GM23338 (cell line): Measurements from ENCODE around the gene CASR. TPM values are rescaled to one million over a fixed set of nuclear protein-coding genes. Genes with fewer than 3 reads are reported as not detected.

Experiments
- ATAC-seq: fragments of 200-7000 bp; cut with Tn5 transposase; 3 replicates; pipeline ENCODE4 v1.9.1; 2020
- DNase-seq: peaks from one replicate; pipeline ENCODE4 v3.0.0-alpha.2; 2015; ENCODE audit warnings: low spot score
- H2AFZ ChIP-seq: fragments of 200-600 bp; sonication (generic); 2 replicates; pipeline ENCODE4 v1.8.0; 2016; ENCODE audit warnings: antibody characterized with exemption, mild to moderate bottlenecking, moderate library complexity
- H3F3A ChIP-seq: fragments of 200-600 bp; sonication (generic); replicated peaks from 2 replicates; pipeline ENCODE4 v1.8.0; 2017; ENCODE audit warnings: antibody characterized with exemption, mixed run types, low read depth
- H3K27ac ChIP-seq: fragments of 200-600 bp; sonication (generic); 2 replicates; pipeline ENCODE4 v1.6.1; 2016; ENCODE audit warnings: low read depth
- H3K27me3 ChIP-seq: fragments of 200-600 bp; sonication (generic); 2 replicates; pipeline ENCODE4 v1.8.0; 2016; ENCODE audit warnings: mild to moderate bottlenecking, mixed run types, moderate library complexity; ENCODE audit not compliant: insufficient read depth
- H3K36me3 ChIP-seq: fragments of 200-600 bp; sonication (generic); 2 replicates; pipeline ENCODE4 v1.8.0; 2016; ENCODE audit warnings: mild to moderate bottlenecking; ENCODE audit not compliant: insufficient read depth
- H3K4me1 ChIP-seq: fragments of 200-600 bp; sonication (generic); 2 replicates; pipeline ENCODE4 v1.8.0; 2016; ENCODE audit warnings: mild to moderate bottlenecking, moderate library complexity; ENCODE audit not compliant: insufficient read depth
- H3K4me2 ChIP-seq: fragments of 200-600 bp; sonication (generic); 2 replicates; pipeline ENCODE4 v1.7.1; 2017; ENCODE audit warnings: mixed run types
- H3K4me3 ChIP-seq: fragments of 200-600 bp; sonication (generic); 2 replicates; pipeline ENCODE4 v1.6.1; 2016; ENCODE audit warnings: mixed run types
- H3K79me2 ChIP-seq: fragments of 200-600 bp; sonication (generic); replicated peaks from 2 replicates; pipeline ENCODE4 v1.8.0; 2017; ENCODE audit warnings: mild to moderate bottlenecking; ENCODE audit not compliant: insufficient read depth
- H3K9me2 ChIP-seq: fragments of 200-600 bp; sonication (generic); 2 replicates; pipeline ENCODE4 v1.8.0; 2017; ENCODE audit not compliant: insufficient read depth
- H4K20me1 ChIP-seq: fragments of 200-600 bp; sonication (generic); replicated peaks from 2 replicates; pipeline ENCODE4 v1.8.0; 2017; ENCODE audit warnings: mild to moderate bottlenecking; ENCODE audit not compliant: insufficient read depth
- H3K27ac Mint-ChIP-seq: 2 replicates; pipeline ENCODE4 v1.8.0; 2020; ENCODE audit warnings: inconsistent platforms, mild to moderate bottlenecking, moderate library complexity, mixed read lengths
- H3K27me3 Mint-ChIP-seq: 3 replicates; pipeline ENCODE4 v1.8.0; 2022; ENCODE audit warnings: low read depth, mild to moderate bottlenecking, moderate library complexity, mixed read lengths, inconsistent platforms; ENCODE audit not compliant: insufficient read depth, poor library complexity
- H3K36me3 Mint-ChIP-seq: 3 replicates; pipeline ENCODE4 v1.8.0; 2021; ENCODE audit warnings: low read depth, mild to moderate bottlenecking, inconsistent platforms, moderate library complexity, mixed read lengths
- H3K4me1 Mint-ChIP-seq: 3 replicates; pipeline ENCODE4 v1.8.0; 2020; ENCODE audit warnings: mild to moderate bottlenecking, inconsistent platforms, mixed read lengths
- H3K4me3 Mint-ChIP-seq: 3 replicates; pipeline ENCODE4 v1.8.0; 2021; ENCODE audit warnings: moderate library complexity, mild to moderate bottlenecking, inconsistent platforms, mixed read lengths
- H3K9me3 Mint-ChIP-seq: 3 replicates; pipeline ENCODE4 v1.8.0; 2020; ENCODE audit warnings: moderate library complexity, mild to moderate bottlenecking, inconsistent platforms, mixed read lengths
- JUNB ChIP-seq: IDR thresholded peaks from one replicate; pipeline ENCODE4 v1.6.1; 2016; ENCODE audit warnings: antibody characterized with exemption; ENCODE audit not compliant: unreplicated experiment
- POLR2AphosphoS5 ChIP-seq: IDR thresholded peaks from 2 replicates; pipeline ENCODE4 v1.6.1; 2016; ENCODE audit warnings: antibody characterized with exemption, low read depth
- polyA plus RNA-seq: library from polyadenylated mRNA; unstranded; fragments of >200 nt; fragmentation: Nextera tagmentation; extraction: Ambion mirVana; gene quantifications from 2 replicates; pipeline ENCODE4 v1.2.1, GENCODE V29; 2016
- total RNA-seq: library from RNA; depleted of rRNA; stranded (reverse); fragments of >200 nt; shearing (Covaris generic); gene quantifications from 2 replicates; pipeline ENCODE4 v1.2.3, GENCODE V29; 2014
- TF ChIP-seq, protein P1 (sequence below): IDR thresholded peaks from one replicate; pipeline ENCODE4 v1.6.1; 2018; ENCODE audit warnings: antibody characterized with exemption; ENCODE audit not compliant: unreplicated experiment
- TF ChIP-seq, protein P2 (sequence below), 2 experiments: fragments of 200-600 bp in 1 of 2; sonication (generic) in 1 of 2; conservative IDR thresholded peaks; 2 replicates each; pipeline versions ENCODE4 v1.5.1 to v1.6.1; 2016 to 2017; ENCODE audit warnings: antibody characterized with exemption in 2 of 2, low read depth in 2 of 2, mild to moderate bottlenecking in 2 of 2, moderate library complexity in 1 of 2
- TF ChIP-seq, protein P3 (sequence below): fragments of 250-450 bp; sonication (Bioruptor Pico); IDR thresholded peaks from 2 replicates; pipeline ENCODE4 v1.5.0; 2020; ENCODE audit warnings: mild to moderate bottlenecking, moderate library complexity

CASR gene
- total and polyA plus RNA-seq, 2 experiments from 2014 or later, result 0.08 to 0.56 TPM

DNA sequence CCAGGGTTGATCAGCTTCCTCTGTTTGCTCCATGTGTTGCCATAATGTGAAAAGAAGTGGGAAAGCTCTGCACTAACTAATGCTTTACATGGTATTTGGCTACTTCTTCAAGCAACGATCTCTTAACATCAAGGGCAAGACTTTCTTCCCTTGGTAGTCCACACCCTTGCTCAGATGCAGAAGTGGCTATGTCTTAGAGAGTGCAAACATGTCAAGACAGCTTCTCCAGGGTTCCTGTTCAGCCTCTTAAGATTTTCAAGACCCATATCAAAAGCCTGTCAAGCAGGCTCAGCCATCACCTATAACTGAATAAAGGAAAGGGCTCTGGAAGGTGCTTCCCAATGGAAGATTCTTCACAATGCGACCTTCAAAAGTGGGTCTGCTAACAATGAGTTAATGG is 76.7 kb downstream of the CASR start:
- Histone ChIP-seq H3K36me3 (no peaks in the 10 kb centered on the region), H3K79me2 (no peaks in the 10 kb centered on the region), H3K4me3 (no peak overlapping the region), H2AFZ (no peak overlapping the region), H3K4me1 (no peaks in the 10 kb centered on the region), H3F3A (no peaks in the 10 kb centered on the region), H3K4me2 (no peak overlapping the region), H4K20me1 (no peaks in the 10 kb centered on the region), H3K9me2 (peaks cover 8% of the 10 kb centered on the region), H3K27me3 (no peaks in the 10 kb centered on the region), H3K27ac (no peak overlapping the region)
- no peak overlapping the region for H3K27ac Mint-ChIP-seq
- peaks cover 2% of the 10 kb centered on the region for H3K27me3 Mint-ChIP-seq
- no peak overlapping the region for H3K4me3 Mint-ChIP-seq
- H3K9me3 Mint-ChIP-seq, result no peaks in the 10 kb centered on the region
- ATAC-seq (no peak), DNase-seq (no peak)
- TF ChIP-seq, protein P1, sequence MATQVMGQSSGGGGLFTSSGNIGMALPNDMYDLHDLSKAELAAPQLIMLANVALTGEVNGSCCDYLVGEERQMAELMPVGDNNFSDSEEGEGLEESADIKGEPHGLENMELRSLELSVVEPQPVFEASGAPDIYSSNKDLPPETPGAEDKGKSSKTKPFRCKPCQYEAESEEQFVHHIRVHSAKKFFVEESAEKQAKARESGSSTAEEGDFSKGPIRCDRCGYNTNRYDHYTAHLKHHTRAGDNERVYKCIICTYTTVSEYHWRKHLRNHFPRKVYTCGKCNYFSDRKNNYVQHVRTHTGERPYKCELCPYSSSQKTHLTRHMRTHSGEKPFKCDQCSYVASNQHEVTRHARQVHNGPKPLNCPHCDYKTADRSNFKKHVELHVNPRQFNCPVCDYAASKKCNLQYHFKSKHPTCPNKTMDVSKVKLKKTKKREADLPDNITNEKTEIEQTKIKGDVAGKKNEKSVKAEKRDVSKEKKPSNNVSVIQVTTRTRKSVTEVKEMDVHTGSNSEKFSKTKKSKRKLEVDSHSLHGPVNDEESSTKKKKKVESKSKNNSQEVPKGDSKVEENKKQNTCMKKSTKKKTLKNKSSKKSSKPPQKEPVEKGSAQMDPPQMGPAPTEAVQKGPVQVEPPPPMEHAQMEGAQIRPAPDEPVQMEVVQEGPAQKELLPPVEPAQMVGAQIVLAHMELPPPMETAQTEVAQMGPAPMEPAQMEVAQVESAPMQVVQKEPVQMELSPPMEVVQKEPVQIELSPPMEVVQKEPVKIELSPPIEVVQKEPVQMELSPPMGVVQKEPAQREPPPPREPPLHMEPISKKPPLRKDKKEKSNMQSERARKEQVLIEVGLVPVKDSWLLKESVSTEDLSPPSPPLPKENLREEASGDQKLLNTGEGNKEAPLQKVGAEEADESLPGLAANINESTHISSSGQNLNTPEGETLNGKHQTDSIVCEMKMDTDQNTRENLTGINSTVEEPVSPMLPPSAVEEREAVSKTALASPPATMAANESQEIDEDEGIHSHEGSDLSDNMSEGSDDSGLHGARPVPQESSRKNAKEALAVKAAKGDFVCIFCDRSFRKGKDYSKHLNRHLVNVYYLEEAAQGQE, result no peak
- TF ChIP-seq, protein P2, sequence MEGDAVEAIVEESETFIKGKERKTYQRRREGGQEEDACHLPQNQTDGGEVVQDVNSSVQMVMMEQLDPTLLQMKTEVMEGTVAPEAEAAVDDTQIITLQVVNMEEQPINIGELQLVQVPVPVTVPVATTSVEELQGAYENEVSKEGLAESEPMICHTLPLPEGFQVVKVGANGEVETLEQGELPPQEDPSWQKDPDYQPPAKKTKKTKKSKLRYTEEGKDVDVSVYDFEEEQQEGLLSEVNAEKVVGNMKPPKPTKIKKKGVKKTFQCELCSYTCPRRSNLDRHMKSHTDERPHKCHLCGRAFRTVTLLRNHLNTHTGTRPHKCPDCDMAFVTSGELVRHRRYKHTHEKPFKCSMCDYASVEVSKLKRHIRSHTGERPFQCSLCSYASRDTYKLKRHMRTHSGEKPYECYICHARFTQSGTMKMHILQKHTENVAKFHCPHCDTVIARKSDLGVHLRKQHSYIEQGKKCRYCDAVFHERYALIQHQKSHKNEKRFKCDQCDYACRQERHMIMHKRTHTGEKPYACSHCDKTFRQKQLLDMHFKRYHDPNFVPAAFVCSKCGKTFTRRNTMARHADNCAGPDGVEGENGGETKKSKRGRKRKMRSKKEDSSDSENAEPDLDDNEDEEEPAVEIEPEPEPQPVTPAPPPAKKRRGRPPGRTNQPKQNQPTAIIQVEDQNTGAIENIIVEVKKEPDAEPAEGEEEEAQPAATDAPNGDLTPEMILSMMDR (conservative IDR thresholded peaks at IDR 0.05; ENCODE audit: low read depth in 2 of 2), result no peak
- TF ChIP-seq POLR2AphosphoS5 (no peak), JUNB (no peak)
- TF ChIP-seq, protein P3, sequence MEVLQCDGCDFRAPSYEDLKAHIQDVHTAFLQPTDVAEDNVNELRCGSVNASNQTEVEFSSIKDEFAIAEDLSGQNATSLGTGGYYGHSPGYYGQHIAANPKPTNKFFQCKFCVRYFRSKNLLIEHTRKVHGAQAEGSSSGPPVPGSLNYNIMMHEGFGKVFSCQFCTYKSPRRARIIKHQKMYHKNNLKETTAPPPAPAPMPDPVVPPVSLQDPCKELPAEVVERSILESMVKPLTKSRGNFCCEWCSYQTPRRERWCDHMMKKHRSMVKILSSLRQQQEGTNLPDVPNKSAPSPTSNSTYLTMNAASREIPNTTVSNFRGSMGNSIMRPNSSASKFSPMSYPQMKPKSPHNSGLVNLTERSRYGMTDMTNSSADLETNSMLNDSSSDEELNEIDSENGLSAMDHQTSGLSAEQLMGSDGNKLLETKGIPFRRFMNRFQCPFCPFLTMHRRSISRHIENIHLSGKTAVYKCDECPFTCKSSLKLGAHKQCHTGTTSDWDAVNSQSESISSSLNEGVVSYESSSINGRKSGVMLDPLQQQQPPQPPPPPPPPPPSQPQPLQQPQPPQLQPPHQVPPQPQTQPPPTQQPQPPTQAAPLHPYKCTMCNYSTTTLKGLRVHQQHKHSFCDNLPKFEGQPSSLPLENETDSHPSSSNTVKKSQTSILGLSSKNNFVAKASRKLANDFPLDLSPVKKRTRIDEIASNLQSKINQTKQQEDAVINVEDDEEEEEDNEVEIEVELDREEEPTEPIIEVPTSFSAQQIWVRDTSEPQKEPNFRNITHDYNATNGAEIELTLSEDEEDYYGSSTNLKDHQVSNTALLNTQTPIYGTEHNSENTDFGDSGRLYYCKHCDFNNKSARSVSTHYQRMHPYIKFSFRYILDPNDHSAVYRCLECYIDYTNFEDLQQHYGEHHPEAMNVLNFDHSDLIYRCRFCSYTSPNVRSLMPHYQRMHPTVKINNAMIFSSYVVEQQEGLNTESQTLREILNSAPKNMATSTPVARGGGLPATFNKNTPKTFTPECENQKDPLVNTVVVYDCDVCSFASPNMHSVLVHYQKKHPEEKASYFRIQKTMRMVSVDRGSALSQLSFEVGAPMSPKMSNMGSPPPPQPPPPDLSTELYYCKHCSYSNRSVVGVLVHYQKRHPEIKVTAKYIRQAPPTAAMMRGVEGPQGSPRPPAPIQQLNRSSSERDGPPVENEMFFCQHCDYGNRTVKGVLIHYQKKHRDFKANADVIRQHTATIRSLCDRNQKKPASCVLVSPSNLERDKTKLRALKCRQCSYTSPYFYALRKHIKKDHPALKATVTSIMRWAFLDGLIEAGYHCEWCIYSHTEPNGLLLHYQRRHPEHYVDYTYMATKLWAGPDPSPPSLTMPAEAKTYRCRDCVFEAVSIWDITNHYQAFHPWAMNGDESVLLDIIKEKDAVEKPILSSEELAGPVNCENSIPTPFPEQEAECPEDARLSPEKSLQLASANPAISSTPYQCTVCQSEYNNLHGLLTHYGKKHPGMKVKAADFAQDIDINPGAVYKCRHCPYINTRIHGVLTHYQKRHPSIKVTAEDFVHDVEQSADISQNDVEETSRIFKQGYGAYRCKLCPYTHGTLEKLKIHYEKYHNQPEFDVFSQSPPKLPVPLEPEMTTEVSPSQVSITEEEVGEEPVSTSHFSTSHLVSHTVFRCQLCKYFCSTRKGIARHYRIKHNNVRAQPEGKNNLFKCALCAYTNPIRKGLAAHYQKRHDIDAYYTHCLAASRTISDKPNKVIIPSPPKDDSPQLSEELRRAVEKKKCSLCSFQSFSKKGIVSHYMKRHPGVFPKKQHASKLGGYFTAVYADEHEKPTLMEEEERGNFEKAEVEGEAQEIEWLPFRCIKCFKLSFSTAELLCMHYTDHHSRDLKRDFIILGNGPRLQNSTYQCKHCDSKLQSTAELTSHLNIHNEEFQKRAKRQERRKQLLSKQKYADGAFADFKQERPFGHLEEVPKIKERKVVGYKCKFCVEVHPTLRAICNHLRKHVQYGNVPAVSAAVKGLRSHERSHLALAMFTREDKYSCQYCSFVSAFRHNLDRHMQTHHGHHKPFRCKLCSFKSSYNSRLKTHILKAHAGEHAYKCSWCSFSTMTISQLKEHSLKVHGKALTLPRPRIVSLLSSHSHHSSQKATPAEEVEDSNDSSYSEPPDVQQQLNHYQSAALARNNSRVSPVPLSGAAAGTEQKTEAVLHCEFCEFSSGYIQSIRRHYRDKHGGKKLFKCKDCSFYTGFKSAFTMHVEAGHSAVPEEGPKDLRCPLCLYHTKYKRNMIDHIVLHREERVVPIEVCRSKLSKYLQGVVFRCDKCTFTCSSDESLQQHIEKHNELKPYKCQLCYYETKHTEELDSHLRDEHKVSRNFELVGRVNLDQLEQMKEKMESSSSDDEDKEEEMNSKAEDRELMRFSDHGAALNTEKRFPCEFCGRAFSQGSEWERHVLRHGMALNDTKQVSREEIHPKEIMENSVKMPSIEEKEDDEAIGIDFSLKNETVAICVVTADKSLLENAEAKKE (CRISPR knock-in tag), result no peak
- peaks cover 8% of the 10 kb centered on the region for H3K4me1 Mint-ChIP-seq
- H3K36me3 Mint-ChIP-seq, result no peaks in the 10 kb centered on the region
